HEK293 (cell line): ENCODE results near the gene KRT14.
A peak's percentile ranks its signal among the peaks of the same experiment; 100 is the strongest.

Experiments used
- CTCF ChIA-PET: fragments of 350-600 bp; formaldehyde crosslinking; extraction: SDS; loops from one replicate; lab custom pipeline; 2021; ENCODE audit warnings: antibody characterized with exemption; lab: Yijun Ruan, JAX
- POLR2A ChIA-PET: fragments of 300-600 bp; formaldehyde crosslinking; extraction: SDS; loops from one replicate; lab custom pipeline; 2020; ENCODE audit warnings: antibody characterized with exemption, inconsistent platforms; lab: Yijun Ruan, JAX
- H3K27ac ChIP-seq: fragments of 200-500 bp; sonication (Bioruptor generic); 2 replicates; pipeline ENCODE4 v1.5.1; 2014; ENCODE audit warnings: low read depth, low read length, control low read depth, inconsistent platforms; ENCODE audit errors: extremely low read depth
- H3K36me3 ChIP-seq, 2 experiments: fragments of 200-500 bp in 1 of 2; sonication (Bioruptor generic) in 1 of 2; 1 replicate in 1 of 2; 2 replicates in 1 of 2; pipeline ENCODE4 v1.5.1; 2014 to 2017; ENCODE audit warnings: inconsistent platforms in 2 of 2, low read length in 2 of 2; ENCODE audit not compliant: control insufficient read depth in 2 of 2, insufficient read depth in 1 of 2
- H3K4me1 ChIP-seq: fragments of 200-500 bp; sonication (Bioruptor generic); 2 replicates; pipeline ENCODE4 v1.5.1; 2014; ENCODE audit warnings: mild to moderate bottlenecking, low read length, inconsistent platforms; ENCODE audit not compliant: control insufficient read depth, insufficient read depth
- H3K4me3 ChIP-seq: 2 replicates; pipeline ENCODE4 v1.5.1; 2011; ENCODE audit warnings: low read depth, mild to moderate bottlenecking, control low read depth, low read length, moderate library complexity
- H3K9me3 ChIP-seq: fragments of 200-500 bp; sonication (Bioruptor generic); 2 replicates; pipeline ENCODE4 v1.5.1; 2014; ENCODE audit warnings: low read depth, low read length, inconsistent platforms; ENCODE audit not compliant: control insufficient read depth, insufficient read depth
- EGR2 ChIP-seq: fragments of 450-650 bp; formaldehyde crosslinking; IDR thresholded peaks from 2 replicates; pipeline ENCODE4 v1.5.1; 2016; ENCODE audit warnings: low read depth, missing biosample characterization, missing genetic modification characterization
- HOXD13 ChIP-seq: sonication (generic); formaldehyde crosslinking; IDR thresholded peaks from 2 replicates; pipeline ENCODE4 v1.8.0; 2022; ENCODE audit warnings: missing genetic modification reagents, borderline replicate concordance
- MYNN ChIP-seq: fragments of 450-650 bp; formaldehyde crosslinking; IDR thresholded peaks from 2 replicates; pipeline ENCODE4 v1.5.1; 2016; ENCODE audit warnings: missing biosample characterization, missing genetic modification characterization, borderline replicate concordance
- OVOL3 ChIP-seq: fragments of 450-650 bp; formaldehyde crosslinking; IDR thresholded peaks from 2 replicates; pipeline ENCODE4 v1.5.1; 2016; ENCODE audit warnings: missing biosample characterization, missing genetic modification characterization
- TRIM28 ChIP-seq: IDR thresholded peaks from 2 replicates; pipeline ENCODE4 v1.6.1; 2011; ENCODE audit warnings: low read length, control low read depth, borderline replicate concordance
- ZBTB8A ChIP-seq: fragments of 450-650 bp; formaldehyde crosslinking; IDR thresholded peaks from 2 replicates; pipeline ENCODE4 v1.5.1; 2016; ENCODE audit warnings: missing biosample characterization, missing genetic modification characterization
- ZFHX2 ChIP-seq: fragments of 450-650 bp; formaldehyde crosslinking; conservative IDR thresholded peaks from 2 replicates; pipeline ENCODE4 v1.5.1; 2016; ENCODE audit warnings: missing biosample characterization, missing genetic modification characterization
- ZNF16 ChIP-seq: fragments of 450-650 bp; formaldehyde crosslinking; IDR thresholded peaks from 2 replicates; pipeline ENCODE4 v1.5.1; 2016; ENCODE audit warnings: low read depth, missing biosample characterization, missing genetic modification characterization
- ZNF174 ChIP-seq: fragments of 450-650 bp; formaldehyde crosslinking; IDR thresholded peaks from 2 replicates; pipeline ENCODE4 v1.5.0; 2017; ENCODE audit warnings: missing biosample characterization, mild to moderate bottlenecking, missing genetic modification characterization
- ZNF19 ChIP-seq: fragments of 450-650 bp; formaldehyde crosslinking; IDR thresholded peaks from 2 replicates; pipeline ENCODE4; 2016; ENCODE audit warnings: missing biosample characterization, missing genetic modification characterization, low read depth
- ZNF341 ChIP-seq: fragments of 450-650 bp; formaldehyde crosslinking; IDR thresholded peaks from 2 replicates; pipeline ENCODE4; 2016; ENCODE audit warnings: low read depth, missing biosample characterization, missing genetic modification characterization
- ZNF394 ChIP-seq: fragments of 450-650 bp; formaldehyde crosslinking; IDR thresholded peaks from 2 replicates; pipeline ENCODE4 v1.5.1; 2016; ENCODE audit warnings: missing biosample characterization, missing genetic modification characterization, mild to moderate bottlenecking, moderate library complexity, borderline replicate concordance
- ZNF404 ChIP-seq: fragments of 450-650 bp; formaldehyde crosslinking; IDR thresholded peaks from 2 replicates; pipeline ENCODE4 v1.5.1; 2017; ENCODE audit warnings: missing biosample characterization, missing genetic modification characterization
- ZNF433 ChIP-seq: fragments of 450-650 bp; formaldehyde crosslinking; IDR thresholded peaks from 2 replicates; pipeline ENCODE4 v1.5.1; 2016; ENCODE audit warnings: missing biosample characterization, missing genetic modification characterization, low read depth
- ZNF548 ChIP-seq: fragments of 450-650 bp; formaldehyde crosslinking; IDR thresholded peaks from 2 replicates; pipeline ENCODE4 v1.5.1; 2016; ENCODE audit warnings: missing biosample characterization, missing genetic modification characterization
- ZNF610 ChIP-seq: fragments of 450-650 bp; formaldehyde crosslinking; IDR thresholded peaks from 2 replicates; pipeline ENCODE4 v1.5.1; 2016; ENCODE audit warnings: missing biosample characterization, missing genetic modification characterization, borderline replicate concordance
- TF ChIP-seq, protein P1 (sequence below): fragments of 450-650 bp; formaldehyde crosslinking; IDR thresholded peaks from 2 replicates; pipeline ENCODE4 v1.5.1; 2016; ENCODE audit warnings: missing biosample characterization, missing genetic modification characterization
- TF ChIP-seq, protein P2 (sequence below): fragments of 450-650 bp; formaldehyde crosslinking; IDR thresholded peaks from 2 replicates; pipeline ENCODE4 v1.5.1; 2016; ENCODE audit warnings: missing biosample characterization, missing genetic modification characterization
- TF ChIP-seq, protein P3 (sequence below): fragments of 450-650 bp; IDR thresholded peaks from 2 replicates; pipeline ENCODE4 v1.5.1; 2018; ENCODE audit warnings: missing biosample characterization, missing genetic modification characterization
- TF ChIP-seq, protein P4 (sequence below): fragments of 450-650 bp; formaldehyde crosslinking; IDR thresholded peaks from 2 replicates; pipeline ENCODE4 v1.5.1; 2016; ENCODE audit warnings: missing biosample characterization, missing genetic modification characterization
- TF ChIP-seq, protein P5 (sequence below): fragments of 450-650 bp; formaldehyde crosslinking; IDR thresholded peaks from 2 replicates; pipeline ENCODE4 v1.5.1; 2016; ENCODE audit warnings: missing biosample characterization, missing genetic modification characterization

Gene KRT14

DNA sequence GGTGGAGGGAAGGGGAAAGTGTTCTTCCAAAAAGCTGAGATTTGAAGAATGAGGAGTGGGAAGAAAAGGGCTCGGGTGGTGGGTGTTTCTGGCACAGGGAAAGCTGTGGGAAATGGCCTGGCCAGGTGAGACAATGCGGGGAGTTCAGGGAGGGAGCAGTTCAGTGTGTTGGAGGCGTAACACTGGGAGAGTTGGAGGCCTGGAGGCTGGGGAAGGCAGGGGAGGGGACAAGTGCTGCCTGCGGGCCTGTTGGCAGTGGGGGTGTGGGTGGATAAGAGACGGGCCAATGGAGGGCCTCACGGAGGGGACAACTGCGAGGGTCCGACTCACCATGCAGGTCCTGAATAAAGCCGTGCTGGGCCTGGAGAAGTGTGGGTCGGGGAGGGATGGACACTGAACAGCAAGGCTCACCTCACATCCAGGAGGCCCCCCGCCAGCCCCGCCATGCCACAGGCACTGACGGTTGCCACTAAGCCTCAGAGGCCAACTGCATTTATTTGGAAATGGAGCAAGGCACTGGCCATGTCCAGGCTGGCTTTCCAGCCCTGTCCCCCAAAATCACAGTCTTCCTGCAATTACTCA, 40.8 kb downstream of the KRT14 start:
- no peak overlapping the region for H3K27ac ChIP-seq
- ChIA-PET POLR2A (no interaction called here), CTCF (interaction anchor here (0.6 to 16.6 kb wide), 6 partner anchors 24 to 730 kb away, joined by 3 to 546 read pairs (median 10); no protein-coding TSS in a partner anchor)
- TF ChIP-seq ZNF394 (no peak), ZNF404 (tag by site-specific recombination) (no peak), MYNN (tag by site-specific recombination) (no peak), EGR2 (tag by site-specific recombination) (peak; percentile 90), TRIM28 (no peak), ZFHX2 (tag by site-specific recombination) (peak; percentile 75)
- H3K4me3 ChIP-seq, result no peak overlapping the region
- H3K36me3 ChIP-seq, result no peaks in the 10 kb centered on the region
- no peaks in the 10 kb centered on the region for H3K9me3 ChIP-seq
- H3K4me1 ChIP-seq, result no peaks in the 10 kb centered on the region

- CTCF ChIA-PET, result interaction anchor here (0.6 to 16.6 kb wide), 5 partner anchors 10 to 688 kb away, joined by 3 to 546 read pairs (median 10); no protein-coding TSS in a partner anchor
- no peaks in the 10 kb centered on the region for H3K4me1 ChIP-seq
- POLR2A ChIA-PET, result interaction anchor here (0.6 to 1.7 kb wide), 2 partner anchors 17 to 153 kb away, joined by 5 to 6 read pairs; partner anchors contain the start of gene KRT19
- no peak overlapping the region for H3K4me3 ChIP-seq
- TF ChIP-seq ZNF19 (tag by site-specific recombination), result no peak
- TF ChIP-seq, protein P1, sequence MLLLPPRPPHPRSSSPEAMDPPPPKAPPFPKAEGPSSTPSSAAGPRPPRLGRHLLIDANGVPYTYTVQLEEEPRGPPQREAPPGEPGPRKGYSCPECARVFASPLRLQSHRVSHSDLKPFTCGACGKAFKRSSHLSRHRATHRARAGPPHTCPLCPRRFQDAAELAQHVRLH (tag by site-specific recombination), result no peak
- TF ChIP-seq HOXD13 (CRISPR knock-in tag), result no peak
- TF ChIP-seq OVOL3, result no peak
- TF ChIP-seq, protein P2, sequence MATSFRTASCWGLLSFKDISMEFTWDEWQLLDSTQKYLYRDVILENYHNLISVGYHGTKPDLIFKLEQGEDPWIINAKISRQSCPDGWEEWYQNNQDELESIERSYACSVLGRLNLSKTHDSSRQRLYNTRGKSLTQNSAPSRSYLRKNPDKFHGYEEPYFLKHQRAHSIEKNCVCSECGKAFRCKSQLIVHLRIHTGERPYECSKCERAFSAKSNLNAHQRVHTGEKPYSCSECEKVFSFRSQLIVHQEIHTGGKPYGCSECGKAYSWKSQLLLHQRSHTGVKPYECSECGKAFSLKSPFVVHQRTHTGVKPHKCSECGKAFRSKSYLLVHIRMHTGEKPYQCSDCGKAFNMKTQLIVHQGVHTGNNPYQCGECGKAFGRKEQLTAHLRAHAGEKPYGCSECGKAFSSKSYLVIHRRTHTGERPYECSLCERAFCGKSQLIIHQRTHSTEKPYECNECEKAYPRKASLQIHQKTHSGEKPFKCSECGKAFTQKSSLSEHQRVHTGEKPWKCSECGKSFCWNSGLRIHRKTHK (tag by site-specific recombination), result no peak
- no peak for TF ChIP-seq ZNF341
- TF ChIP-seq ZNF548, result no peak
- TF ChIP-seq ZNF433 (tag by site-specific recombination), result no peak
- no peak for TF ChIP-seq ZNF174 (tag by site-specific recombination)
- TF ChIP-seq ZBTB8A (tag by site-specific recombination), result no peak
- TF ChIP-seq, protein P3, sequence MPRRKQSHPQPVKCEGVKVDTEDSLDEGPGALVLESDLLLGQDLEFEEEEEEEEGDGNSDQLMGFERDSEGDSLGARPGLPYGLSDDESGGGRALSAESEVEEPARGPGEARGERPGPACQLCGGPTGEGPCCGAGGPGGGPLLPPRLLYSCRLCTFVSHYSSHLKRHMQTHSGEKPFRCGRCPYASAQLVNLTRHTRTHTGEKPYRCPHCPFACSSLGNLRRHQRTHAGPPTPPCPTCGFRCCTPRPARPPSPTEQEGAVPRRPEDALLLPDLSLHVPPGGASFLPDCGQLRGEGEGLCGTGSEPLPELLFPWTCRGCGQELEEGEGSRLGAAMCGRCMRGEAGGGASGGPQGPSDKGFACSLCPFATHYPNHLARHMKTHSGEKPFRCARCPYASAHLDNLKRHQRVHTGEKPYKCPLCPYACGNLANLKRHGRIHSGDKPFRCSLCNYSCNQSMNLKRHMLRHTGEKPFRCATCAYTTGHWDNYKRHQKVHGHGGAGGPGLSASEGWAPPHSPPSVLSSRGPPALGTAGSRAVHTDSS (tag by site-specific recombination), result no peak
- TF ChIP-seq, protein P4, sequence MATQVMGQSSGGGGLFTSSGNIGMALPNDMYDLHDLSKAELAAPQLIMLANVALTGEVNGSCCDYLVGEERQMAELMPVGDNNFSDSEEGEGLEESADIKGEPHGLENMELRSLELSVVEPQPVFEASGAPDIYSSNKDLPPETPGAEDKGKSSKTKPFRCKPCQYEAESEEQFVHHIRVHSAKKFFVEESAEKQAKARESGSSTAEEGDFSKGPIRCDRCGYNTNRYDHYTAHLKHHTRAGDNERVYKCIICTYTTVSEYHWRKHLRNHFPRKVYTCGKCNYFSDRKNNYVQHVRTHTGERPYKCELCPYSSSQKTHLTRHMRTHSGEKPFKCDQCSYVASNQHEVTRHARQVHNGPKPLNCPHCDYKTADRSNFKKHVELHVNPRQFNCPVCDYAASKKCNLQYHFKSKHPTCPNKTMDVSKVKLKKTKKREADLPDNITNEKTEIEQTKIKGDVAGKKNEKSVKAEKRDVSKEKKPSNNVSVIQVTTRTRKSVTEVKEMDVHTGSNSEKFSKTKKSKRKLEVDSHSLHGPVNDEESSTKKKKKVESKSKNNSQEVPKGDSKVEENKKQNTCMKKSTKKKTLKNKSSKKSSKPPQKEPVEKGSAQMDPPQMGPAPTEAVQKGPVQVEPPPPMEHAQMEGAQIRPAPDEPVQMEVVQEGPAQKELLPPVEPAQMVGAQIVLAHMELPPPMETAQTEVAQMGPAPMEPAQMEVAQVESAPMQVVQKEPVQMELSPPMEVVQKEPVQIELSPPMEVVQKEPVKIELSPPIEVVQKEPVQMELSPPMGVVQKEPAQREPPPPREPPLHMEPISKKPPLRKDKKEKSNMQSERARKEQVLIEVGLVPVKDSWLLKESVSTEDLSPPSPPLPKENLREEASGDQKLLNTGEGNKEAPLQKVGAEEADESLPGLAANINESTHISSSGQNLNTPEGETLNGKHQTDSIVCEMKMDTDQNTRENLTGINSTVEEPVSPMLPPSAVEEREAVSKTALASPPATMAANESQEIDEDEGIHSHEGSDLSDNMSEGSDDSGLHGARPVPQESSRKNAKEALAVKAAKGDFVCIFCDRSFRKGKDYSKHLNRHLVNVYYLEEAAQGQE (tag by site-specific recombination), result no peak
- no peak for TF ChIP-seq ZNF16 (tag by site-specific recombination)
- no peak for TF ChIP-seq ZNF610 (tag by site-specific recombination)
- TF ChIP-seq, protein P5, sequence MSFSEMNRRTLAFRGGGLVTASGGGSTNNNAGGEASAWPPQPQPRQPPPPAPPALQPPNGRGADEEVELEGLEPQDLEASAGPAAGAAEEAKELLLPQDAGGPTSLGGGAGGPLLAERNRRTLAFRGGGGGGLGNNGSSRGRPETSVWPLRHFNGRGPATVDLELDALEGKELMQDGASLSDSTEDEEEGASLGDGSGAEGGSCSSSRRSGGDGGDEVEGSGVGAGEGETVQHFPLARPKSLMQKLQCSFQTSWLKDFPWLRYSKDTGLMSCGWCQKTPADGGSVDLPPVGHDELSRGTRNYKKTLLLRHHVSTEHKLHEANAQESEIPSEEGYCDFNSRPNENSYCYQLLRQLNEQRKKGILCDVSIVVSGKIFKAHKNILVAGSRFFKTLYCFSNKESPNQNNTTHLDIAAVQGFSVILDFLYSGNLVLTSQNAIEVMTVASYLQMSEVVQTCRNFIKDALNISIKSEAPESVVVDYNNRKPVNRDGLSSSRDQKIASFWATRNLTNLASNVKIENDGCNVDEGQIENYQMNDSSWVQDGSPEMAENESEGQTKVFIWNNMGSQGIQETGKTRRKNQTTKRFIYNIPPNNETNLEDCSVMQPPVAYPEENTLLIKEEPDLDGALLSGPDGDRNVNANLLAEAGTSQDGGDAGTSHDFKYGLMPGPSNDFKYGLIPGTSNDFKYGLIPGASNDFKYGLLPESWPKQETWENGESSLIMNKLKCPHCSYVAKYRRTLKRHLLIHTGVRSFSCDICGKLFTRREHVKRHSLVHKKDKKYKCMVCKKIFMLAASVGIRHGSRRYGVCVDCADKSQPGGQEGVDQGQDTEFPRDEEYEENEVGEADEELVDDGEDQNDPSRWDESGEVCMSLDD (tag by site-specific recombination), result no peak
- H3K9me3 ChIP-seq, result no peaks in the 10 kb centered on the region
- no peaks in the 10 kb centered on the region for H3K36me3 ChIP-seq
- H3K27ac ChIP-seq, result no peak overlapping the region
Measured at GRCh38 chr17:41544935-41545334, 41.8 kb downstream of the KRT14 start.
